Fibroblast of lung (primary cell): ENCODE data around the gene CRYBB1. TPM values are rescaled to one million over a fixed set of nuclear protein-coding genes. Genes with fewer than 3 reads are reported as not detected.

ENCODE experiments used
- DNase-seq, 2 donors: peaks; one replicate each; pipeline versions ENCODE4 v3.0.0 to v3.0.0-alpha.2; 2010; ENCODE audit warnings: low read depth in 2 of 2
- H2AFZ ChIP-seq: 2 replicates; pipeline ENCODE4 v1.5.1; 2012; ENCODE audit warnings: low read length, control low read depth, inconsistent platforms
- H3K27ac ChIP-seq: 2 replicates; pipeline ENCODE4 v1.5.1; 2011; ENCODE audit warnings: low read length, control low read depth; ENCODE audit not compliant: insufficient read depth
- H3K27me3 ChIP-seq: 2 replicates; pipeline ENCODE4 v1.5.1; 2011; ENCODE audit warnings: mild to moderate bottlenecking, low read length; ENCODE audit not compliant: control insufficient read depth, insufficient read depth
- H3K36me3 ChIP-seq: 2 replicates; pipeline ENCODE4 v1.5.1; 2011; ENCODE audit warnings: low read length; ENCODE audit not compliant: control insufficient read depth, insufficient read depth
- H3K4me1 ChIP-seq: 2 replicates; pipeline ENCODE4 v1.5.1; 2011; ENCODE audit warnings: low read length; ENCODE audit not compliant: control insufficient read depth, insufficient read depth; ENCODE audit errors: extremely low read depth
- H3K4me2 ChIP-seq: 2 replicates; pipeline ENCODE4 v1.5.1; 2011; ENCODE audit warnings: low read length, control low read depth; ENCODE audit not compliant: insufficient read depth; ENCODE audit errors: extremely low read depth
- H3K4me3 ChIP-seq, 4 experiments: fragments of 200-600 bp in 1 of 4; sonication (generic) in 1 of 4; replicated peaks in 1 of 4; 2 replicates each; pipeline ENCODE4 v1.5.1; 2011 to 2016; ENCODE audit warnings: low read length in 4 of 4, low read depth in 3 of 4, mild to moderate bottlenecking in 3 of 4, control low read depth in 2 of 4, inconsistent platforms in 1 of 4, mixed read lengths in 1 of 4; ENCODE audit not compliant: insufficient read depth in 1 of 4; ENCODE audit errors: control extremely low read depth in 1 of 4
- H3K79me2 ChIP-seq: 2 replicates; pipeline ENCODE4 v1.5.1; 2012; ENCODE audit warnings: mild to moderate bottlenecking, low read length, inconsistent platforms; ENCODE audit not compliant: control insufficient read depth, insufficient read depth
- H3K9ac ChIP-seq: 2 replicates; pipeline ENCODE4 v1.5.1; 2011; ENCODE audit warnings: mild to moderate bottlenecking, low read length, control low read depth; ENCODE audit not compliant: insufficient read depth
- H3K9me3 ChIP-seq: 2 replicates; pipeline ENCODE4 v1.5.1; 2012; ENCODE audit warnings: low read depth, low read length; ENCODE audit not compliant: control insufficient read depth, insufficient read depth
- H4K20me1 ChIP-seq: 2 replicates; pipeline ENCODE4 v1.5.1; 2011; ENCODE audit warnings: low read length; ENCODE audit not compliant: control insufficient read depth, insufficient read depth; ENCODE audit errors: extremely low read depth
- CTCF ChIP-seq, 2 donors: IDR thresholded peaks in 1 of 2; conservative IDR thresholded peaks in 1 of 2; 1 replicate in 1 of 2; 2 replicates in 1 of 2; pipeline ENCODE4 v1.5.1; 2011 to 2012; ENCODE audit warnings: low read length in 2 of 2, control low read depth in 1 of 2, inconsistent platforms in 1 of 2, low read depth in 1 of 2, mild to moderate bottlenecking in 1 of 2
- EZH2 ChIP-seq: IDR thresholded peaks from 2 replicates; pipeline ENCODE4 v1.5.1; 2012; ENCODE audit warnings: low read length, control low read depth, mild to moderate bottlenecking; ENCODE audit errors: missing control alignments
- polyA plus RNA-seq, 2 donors: library from polyadenylated mRNA; depleted of rRNA in 1 of 2; stranded (reverse) in 1 of 2; unstranded in 1 of 2; fragments of >200 nt; gene quantifications; 2 replicates each; pipeline ENCODE4 v1.2.1, GENCODE V29; 2011 to 2012; ENCODE audit warnings: missing spikeins in 1 of 2
- total RNA-seq: library from RNA; depleted of rRNA; stranded (reverse); fragments of >200 nt; gene quantifications from 2 replicates; pipeline ENCODE4 v1.2.1, GENCODE V29; 2014

Gene CRYBB1
- total and polyA plus RNA-seq, 2 donors (not counting 1 experiment from before 2014, with no cell fraction given) = not detected

- no peak overlapping the region for H2AFZ ChIP-seq
- no peaks in the 10 kb centered on the region for H4K20me1 ChIP-seq
- H3K4me3 ChIP-seq = no peak overlapping the region
- no peak overlapping the region for H3K4me2 ChIP-seq
- H3K79me2 ChIP-seq = no peaks in the 10 kb centered on the region
- no peak overlapping the region for H3K27ac ChIP-seq
- H3K9me3 ChIP-seq = no peaks in the 10 kb centered on the region
- no peaks in the 10 kb centered on the region for H3K4me1 ChIP-seq
- H3K27me3 ChIP-seq = peaks cover 24% of the 10 kb centered on the region
- DNase-seq = peak in 1 of 2 donors; percentile 70
- TF ChIP-seq EZH2 (no peak), CTCF (conservative IDR thresholded peaks at IDR 0.05 in 1 of 2, IDR thresholded peaks at IDR 0.05 in 1 of 2; ENCODE audit: low read depth in 1 of 2, low read length in 2 of 2) (no peak)
- H3K36me3 ChIP-seq = no peaks in the 10 kb centered on the region
- H3K9ac ChIP-seq = no peak overlapping the region
Observed at GRCh38 chr22:26646158-26646557, 28.3 kb upstream of the CRYBB1 start.

GRCh38 chr22:26643418-26644100, 25.7 kb upstream of the CRYBB1 start:
- DNase-seq = no peak
- Histone ChIP-seq H3K4me1 (no peaks in the 10 kb centered on the region), H3K4me3 (no peak overlapping the region), H3K4me2 (no peak overlapping the region), H3K27ac (no peak overlapping the region), H3K9me3 (no peaks in the 10 kb centered on the region), H3K27me3 (peaks cover 13% of the 10 kb centered on the region), H3K36me3 (no peaks in the 10 kb centered on the region), H3K9ac (no peak overlapping the region), H4K20me1 (no peaks in the 10 kb centered on the region), H2AFZ (no peak overlapping the region), H3K79me2 (no peaks in the 10 kb centered on the region)
- TF ChIP-seq EZH2 (no peak), CTCF (conservative IDR thresholded peaks at IDR 0.05 in 1 of 2, IDR thresholded peaks at IDR 0.05 in 1 of 2; ENCODE audit: low read depth in 1 of 2, low read length in 2 of 2) (no peak)

GRCh38 chr22:26642465-26643417, 24.9 kb upstream of the CRYBB1 start:
- H3K4me1 ChIP-seq = no peaks in the 10 kb centered on the region
- no peak overlapping the region for H3K4me2 ChIP-seq
- H4K20me1 ChIP-seq = no peaks in the 10 kb centered on the region
- H3K27me3 ChIP-seq = peaks cover 6% of the 10 kb centered on the region
- no peak overlapping the region for H3K27ac ChIP-seq
- H2AFZ ChIP-seq = no peak overlapping the region
- DNase-seq = peak in 1 of 2 donors; percentile 52
- H3K4me3 ChIP-seq = no peak overlapping the region
- no peaks in the 10 kb centered on the region for H3K79me2 ChIP-seq
- no peaks in the 10 kb centered on the region for H3K9me3 ChIP-seq
- no peak overlapping the region for H3K9ac ChIP-seq
- no peaks in the 10 kb centered on the region for H3K36me3 ChIP-seq
- TF ChIP-seq EZH2 (no peak), CTCF (conservative IDR thresholded peaks at IDR 0.05 in 1 of 2, IDR thresholded peaks at IDR 0.05 in 1 of 2; ENCODE audit: low read depth in 1 of 2, low read length in 2 of 2) (no peak)
